Glutamatergic neuron (in vitro differentiated cells): ENCODE measurements around the gene SLC6A11. TPM values are rescaled to one million over a fixed set of nuclear protein-coding genes. Genes with fewer than 3 reads are reported as not detected.

Experiments
- DNase-seq: peaks from one replicate; pipeline ENCODE4 v3.0.0; 2022
- H3K27ac Mint-ChIP-seq: one replicate; pipeline ENCODE4 v1.8.0; 2020; ENCODE audit warnings: mild to moderate bottlenecking, mixed read lengths, inconsistent platforms; ENCODE audit not compliant: unreplicated experiment
- H3K27me3 Mint-ChIP-seq: one replicate; pipeline ENCODE4 v1.8.0; 2020; ENCODE audit warnings: mild to moderate bottlenecking, moderate library complexity, mixed read lengths, inconsistent platforms; ENCODE audit not compliant: unreplicated experiment
- H3K36me3 Mint-ChIP-seq: one replicate; pipeline ENCODE4 v1.8.0; 2020; ENCODE audit warnings: mild to moderate bottlenecking, mixed read lengths, inconsistent platforms; ENCODE audit not compliant: unreplicated experiment
- H3K4me1 Mint-ChIP-seq: one replicate; pipeline ENCODE4 v1.8.0; 2020; ENCODE audit warnings: mild to moderate bottlenecking, low read depth, mixed read lengths, inconsistent platforms; ENCODE audit not compliant: unreplicated experiment
- H3K4me3 Mint-ChIP-seq: one replicate; pipeline ENCODE4 v1.8.0; 2020; ENCODE audit warnings: mild to moderate bottlenecking, mixed read lengths, inconsistent platforms; ENCODE audit not compliant: unreplicated experiment
- H3K9me3 Mint-ChIP-seq: one replicate; pipeline ENCODE4 v1.8.0; 2020; ENCODE audit warnings: mild to moderate bottlenecking, moderate library complexity, mixed read lengths, inconsistent platforms; ENCODE audit not compliant: unreplicated experiment
- CTCF ChIP-seq: fragments of 200-600 bp; sonication (generic); IDR thresholded peaks from one replicate; pipeline ENCODE4 v1.5.0; 2021; ENCODE audit not compliant: partially characterized antibody, unreplicated experiment
- total RNA-seq: library from RNA; stranded (reverse); fragmentation: NEBNext Ultra II Directional; extraction: Animal tissue kit (Norgen Biotek cat#: 25700); gene quantifications from one replicate; pipeline ENCODE4 v1.2.1, GENCODE V29; 2021; ENCODE audit not compliant: unreplicated experiment

The SLC6A11 gene
- total RNA-seq, 1 donor from 2014 or later = not detected

GRCh38 chr3:10806006-10806405 is 10.0 kb upstream of the SLC6A11 start:
- Mint-ChIP-seq H3K4me3 (no peak overlapping the region), H3K27ac (no peak overlapping the region), H3K9me3 (peaks cover 4% of the 10 kb centered on the region), H3K27me3 (peaks cover 7% of the 10 kb centered on the region), H3K4me1 (no peaks in the 10 kb centered on the region), H3K36me3 (no peaks in the 10 kb centered on the region)
- TF ChIP-seq CTCF = no peak
- DNase-seq = no peak

GRCh38 chr3:10808130-10808735 is 7.8 kb upstream of the SLC6A11 start:
- Mint-ChIP-seq H3K4me1 (no peaks in the 10 kb centered on the region), H3K27me3 (peaks cover 8% of the 10 kb centered on the region), H3K4me3 (no peak overlapping the region), H3K27ac (no peak overlapping the region), H3K9me3 (peaks cover 5% of the 10 kb centered on the region), H3K36me3 (no peaks in the 10 kb centered on the region)
- no peak for DNase-seq
- no peak for TF ChIP-seq CTCF

- no peaks in the 10 kb centered on the region for H3K4me1 Mint-ChIP-seq
- no peaks in the 10 kb centered on the region for H3K36me3 Mint-ChIP-seq
- H3K27me3 Mint-ChIP-seq = peaks cover 7% of the 10 kb centered on the region
- no peak overlapping the region for H3K27ac Mint-ChIP-seq
- no peak for DNase-seq
- peaks cover 5% of the 10 kb centered on the region for H3K9me3 Mint-ChIP-seq
- no peak for TF ChIP-seq CTCF
- no peak overlapping the region for H3K4me3 Mint-ChIP-seq
Measured at GRCh38 chr3:10808974-10809373, 7.1 kb upstream of the SLC6A11 start.

- no peak for TF ChIP-seq CTCF
- Mint-ChIP-seq H3K36me3 (no peaks in the 10 kb centered on the region), H3K27me3 (peaks cover 11% of the 10 kb centered on the region), H3K9me3 (peaks cover 5% of the 10 kb centered on the region), H3K27ac (no peak overlapping the region), H3K4me3 (no peak overlapping the region), H3K4me1 (no peaks in the 10 kb centered on the region)
- no peak for DNase-seq
Measured at GRCh38 chr3:10810376-10810775, 5.7 kb upstream of the SLC6A11 start.

GRCh38 chr3:10813425-10813824 is 2.6 kb upstream of the SLC6A11 start:
- Mint-ChIP-seq H3K27ac (no peak overlapping the region), H3K27me3 (peaks cover 13% of the 10 kb centered on the region), H3K4me1 (no peaks in the 10 kb centered on the region), H3K36me3 (no peaks in the 10 kb centered on the region), H3K4me3 (no peak overlapping the region), H3K9me3 (peaks cover 5% of the 10 kb centered on the region)
- no peak for DNase-seq
- no peak for TF ChIP-seq CTCF
